GM13977 (cell line): ENCODE results near the gene TSBP1.
"Not testable (repeated sequence)": the region's sequence is repeated elsewhere in the genome, so short reads cannot be mapped to it uniquely, and the experiment has no call there.

Experiments
- DNase-seq: peaks from one replicate; pipeline ENCODE4 v3.0.0; 2012; ENCODE audit warnings: low spot score
- CTCF ChIP-seq: IDR thresholded peaks from 2 replicates; pipeline ENCODE4 v1.5.1; 2012; ENCODE audit warnings: mild to moderate bottlenecking, control low read depth; ENCODE audit not compliant: insufficient read depth; ENCODE audit errors: extremely low read depth, missing control alignments
- in situ Hi-C: fragments of 300-500 bp; cut with MboI; formaldehyde crosslinking; loops from one replicate; pipeline ENCODE4 v1.12.0; 2022; ENCODE audit warnings: low sequenced_read_pairs, low pct_unique_long_range_greater_than_20kb, mixed read lengths, inconsistent platforms; ENCODE audit not compliant: unreplicated experiment

The TSBP1 gene

GRCh38 chr6:32327103-32327502 is 44.6 kb downstream of the TSBP1 start:
- in situ Hi-C loops, result no loop called here
- TF ChIP-seq CTCF, result no peak

GRCh38 chr6:32318501-32318900 is 53.2 kb downstream of the TSBP1 start:
- TF ChIP-seq CTCF, result no peak
- no peak for DNase-seq
- in situ Hi-C loops, result no loop called here

More at GRCh38 chr6:32327103-32327502, 44.6 kb downstream of the TSBP1 start:
- DNase-seq, result peak; percentile 22

- in situ Hi-C loops, result no loop called here
- DNase-seq, result no peak
Observed at GRCh38 chr6:32317541-32317940, 54.2 kb downstream of the TSBP1 start.

GRCh38 chr6:32313964-32314363 is 57.7 kb downstream of the TSBP1 start:
- in situ Hi-C loops, result no loop called here
- DNase-seq, result no peak
- TF ChIP-seq CTCF, result no peak

More at GRCh38 chr6:32317541-32317940, 54.2 kb downstream of the TSBP1 start:
- no peak for TF ChIP-seq CTCF

GRCh38 chr6:32298632-32299336 is 72.9 kb downstream of the TSBP1 start:
- in situ Hi-C loops, result no loop called here
- no peak for DNase-seq
- no peak for TF ChIP-seq CTCF

- DNase-seq, in situ Hi-C loops: not testable (repeated sequence)
Observed at GRCh38 chr6:32294980-32295379, 76.7 kb downstream of the TSBP1 start.

- in situ Hi-C loops, result no loop called here
- no peak for DNase-seq
- TF ChIP-seq CTCF, result no peak
Observed at GRCh38 chr6:32294566-32294965, 77.1 kb downstream of the TSBP1 start.
